HepG2 (cell line): Measurements from ENCODE around the gene JAGN1. TPM values are rescaled to one million over a fixed set of nuclear protein-coding genes. Genes with fewer than 3 reads are reported as not detected.

Experiments
- ATAC-seq: fragments of 200-7000 bp; cut with Tn5 transposase; 3 replicates; pipeline ENCODE4 v1.9.1; 2020; ENCODE audit warnings: mild to moderate bottlenecking, moderate library complexity
- BruUV-seq: library from RNA; stranded (reverse); fragments of 400-500 nt; replicated peaks from 2 replicates; lab custom pipeline; 2021; lab: Mats Ljungman, UMichigan
- CTCF ChIA-PET: fragments of 300-600 bp; formaldehyde crosslinking; extraction: SDS; loops from one replicate; lab custom pipeline; 2021; ENCODE audit warnings: low total read pairs, inconsistent platforms, low intra/inter-chr PET ratio; lab: Yijun Ruan, JAX
- POLR2A ChIA-PET: fragments of 350-600 bp; sonication (Branson Sonifier 250); formaldehyde crosslinking; loops from one replicate; lab custom pipeline; 2020; ENCODE audit warnings: antibody characterized with exemption, inconsistent platforms; lab: Yijun Ruan, JAX
- DNase-seq: peaks from one replicate; pipeline ENCODE4 v3.0.0-alpha.2; 2015; ENCODE audit warnings: low spot score
- FAIRE-seq: peaks from 3 replicates; lab custom pipeline; 2011; peaks lifted over from hg19 to GRCh38; lab: Jason Lieb, UNC
- H2AFZ ChIP-seq: one replicate; pipeline ENCODE4 v1.6.1; 2011; ENCODE audit warnings: low read length, inconsistent platforms
- H3K27ac ChIP-seq: fragments of 300-600 bp; 3 replicates; pipeline ENCODE4 v1.8.0; 2011; ENCODE audit warnings: mixed run types, mild to moderate bottlenecking, mixed read lengths, low read length, inconsistent platforms; ENCODE audit not compliant: insufficient read depth; ENCODE audit errors: extremely low read length
- H3K27me3 ChIP-seq, 2 experiments: fragments of 200-600 bp in 1 of 2; 2 replicates in 1 of 2; 3 replicates in 1 of 2; pipeline versions ENCODE4 v1.6.0 to v1.8.0; 2011; ENCODE audit warnings: low read length in 2 of 2, mild to moderate bottlenecking in 2 of 2, moderate library complexity in 2 of 2, inconsistent platforms in 1 of 2; ENCODE audit not compliant: insufficient read depth in 2 of 2, control insufficient read depth in 1 of 2
- H3K36me3 ChIP-seq, 2 experiments: fragments of 200-600 bp in 1 of 2; replicated peaks in 1 of 2; 2 replicates in 1 of 2; 3 replicates in 1 of 2; pipeline versions ENCODE4 v1.5.1 to v1.8.0; 2011; ENCODE audit warnings: low read length in 2 of 2, inconsistent platforms in 1 of 2; ENCODE audit not compliant: insufficient read depth in 2 of 2, control insufficient read depth in 1 of 2
- H3K4me1 ChIP-seq: 2 replicates; pipeline ENCODE4 v1.5.1; 2012; ENCODE audit warnings: low read length, inconsistent platforms; ENCODE audit not compliant: insufficient read depth
- H3K4me2 ChIP-seq: 2 replicates; pipeline ENCODE4 v1.6.0; 2011; ENCODE audit warnings: low read depth, low read length, inconsistent platforms
- H3K4me3 ChIP-seq, 3 experiments: fragments of 200-600 bp in 1 of 3; sonication (generic), shearing (Covaris generic) in 1 of 3; replicated peaks in 1 of 3; 2 replicates each; pipeline ENCODE4 v1.5.1; 2011 to 2016; ENCODE audit warnings: low read length in 3 of 3, inconsistent platforms in 2 of 3, low read depth in 2 of 3, mild to moderate bottlenecking in 2 of 3, control low read depth in 1 of 3, mixed read lengths in 1 of 3; ENCODE audit not compliant: insufficient read depth in 1 of 3
- H3K79me2 ChIP-seq: one replicate; pipeline ENCODE4 v1.6.1; 2011; ENCODE audit warnings: low read length, inconsistent platforms; ENCODE audit not compliant: insufficient read depth
- H3K9ac ChIP-seq: 2 replicates; pipeline ENCODE4 v1.6.0; 2011; ENCODE audit warnings: mild to moderate bottlenecking, low read depth, low read length, inconsistent platforms; ENCODE audit not compliant: insufficient read depth
- H3K9me3 ChIP-seq: 2 replicates; pipeline ENCODE4 v1.5.1; 2012; ENCODE audit warnings: mild to moderate bottlenecking, low read length
- H4K20me1 ChIP-seq: 2 replicates; pipeline ENCODE4 v1.6.0; 2011; ENCODE audit warnings: inconsistent platforms, mild to moderate bottlenecking, low read length, moderate library complexity; ENCODE audit not compliant: insufficient read depth
- ARNTL ChIP-seq: sonication (generic); formaldehyde crosslinking; IDR thresholded peaks from 2 replicates; pipeline ENCODE4 v1.4.0; 2020; ENCODE audit warnings: mild to moderate bottlenecking, missing genetic modification reagents
- HNRNPL ChIP-seq: fragments of 200-400 bp; formaldehyde crosslinking; IDR thresholded peaks from 2 replicates; pipeline ENCODE4 v1.6.1; 2017; ENCODE audit warnings: mild to moderate bottlenecking, low read depth, low read length
- NCOR1 ChIP-seq: fragments of 200-600 bp; sonication (generic); IDR thresholded peaks from 2 replicates; pipeline ENCODE4 v1.7.0; 2017; ENCODE audit warnings: antibody characterized with exemption, low read length, borderline replicate concordance
- NR2F1 ChIP-seq, 2 experiments: fragments of 450-650 bp in 1 of 2; formaldehyde crosslinking in 1 of 2; IDR thresholded peaks; 2 replicates each; pipeline versions ENCODE4 v1.5.0 to v1.6.1; 2016 to 2020; ENCODE audit warnings: mild to moderate bottlenecking in 1 of 2, missing compliant biosample characterization in 1 of 2, missing genetic modification reagents in 1 of 2, moderate library complexity in 1 of 2
- YEATS4 ChIP-seq: sonication (generic); formaldehyde crosslinking; IDR thresholded peaks from 2 replicates; pipeline ENCODE4 v1.4.0; 2020; ENCODE audit warnings: missing genetic modification reagents, borderline replicate concordance
- ZBTB38 ChIP-seq: sonication (generic); formaldehyde crosslinking; IDR thresholded peaks from 2 replicates; pipeline ENCODE4 v1.5.1; 2020; ENCODE audit warnings: mild to moderate bottlenecking, missing genetic modification reagents
- ZNF33A ChIP-seq: sonication (generic); formaldehyde crosslinking; IDR thresholded peaks from 2 replicates; pipeline ENCODE4 v1.5.1; 2020; ENCODE audit warnings: missing genetic modification reagents, mild to moderate bottlenecking, moderate library complexity, borderline replicate concordance
- WGBS: methylation state at CpG from one replicate; pipeline ENCODE4 v1.1.6; 2017; ENCODE audit warnings: low lambda C conversion rate; 5-methylcytosine and 5-hydroxymethylcytosine counted together
- in situ Hi-C: cut with HindIII; loops from 2 replicates; pipeline ENCODE4 v1.10.0; 2017; ENCODE audit warnings: low pct_unique_long_range_greater_than_20kb; ENCODE audit not compliant: extremely low pct_ligation_motif_present
- intact Hi-C: fragments of 100-400 bp; cut with micrococcal nuclease; formaldehyde crosslinking; loops from one replicate; pipeline ENCODE4 v1.10.0; 2022; ENCODE audit not compliant: unreplicated experiment
- polyA plus RNA-seq, 8 experiments: library from polyadenylated mRNA; depleted of rRNA in 3 of 8; stranded (reverse) in 7 of 8; unstranded in 1 of 8; fragments of >200 nt; fragmentation: Illumina TruSeq in 4 of 8; extraction: Trizol in 4 of 8; gene quantifications; 2 replicates each; pipeline versions ENCODE4 v1.2.1 to v1.2.3, GENCODE V29; 2011 to 2016; ENCODE audit warnings: low read depth in 4 of 8, missing spikeins in 1 of 8, mixed read lengths in 1 of 8; ENCODE audit not compliant: insufficient read depth in 1 of 8
- total RNA-seq, 5 experiments: library from RNA; depleted of rRNA; stranded (reverse); fragments of >200 nt; fragmentation: Illumina TruSeq; extraction: Trizol; gene quantifications; 2 replicates each; pipeline ENCODE4 v1.2.3, GENCODE V29; 2016; ENCODE audit warnings: low read depth in 1 of 5
- TF ChIP-seq, protein P1 (sequence below): sonication (generic); formaldehyde crosslinking; IDR thresholded peaks from 2 replicates; pipeline ENCODE4 v1.4.0; 2020; ENCODE audit warnings: missing genetic modification reagents, mild to moderate bottlenecking, borderline replicate concordance
- TF ChIP-seq, protein P2 (sequence below): sonication (generic); formaldehyde crosslinking; IDR thresholded peaks from 2 replicates; pipeline ENCODE4 v1.4.0; 2020; ENCODE audit warnings: missing genetic modification reagents
- TF ChIP-seq, protein P3 (sequence below): sonication (generic); formaldehyde crosslinking; IDR thresholded peaks from 2 replicates; pipeline ENCODE4 v1.8.0; 2022; ENCODE audit warnings: missing genetic modification reagents, mild to moderate bottlenecking, inconsistent platforms, borderline replicate concordance
- TF ChIP-seq, protein P4 (sequence below): IDR thresholded peaks from 2 replicates; pipeline ENCODE4 v1.6.1; 2018; ENCODE audit warnings: missing genetic modification reagents, mild to moderate bottlenecking, missing compliant biosample characterization

The JAGN1 gene
- total and polyA plus RNA-seq, 2 of the 13 experiments (the other 11 are each of a cell fraction or from before 2014, with no cell fraction given), result 49.9 to 50.9 TPM

DNA sequence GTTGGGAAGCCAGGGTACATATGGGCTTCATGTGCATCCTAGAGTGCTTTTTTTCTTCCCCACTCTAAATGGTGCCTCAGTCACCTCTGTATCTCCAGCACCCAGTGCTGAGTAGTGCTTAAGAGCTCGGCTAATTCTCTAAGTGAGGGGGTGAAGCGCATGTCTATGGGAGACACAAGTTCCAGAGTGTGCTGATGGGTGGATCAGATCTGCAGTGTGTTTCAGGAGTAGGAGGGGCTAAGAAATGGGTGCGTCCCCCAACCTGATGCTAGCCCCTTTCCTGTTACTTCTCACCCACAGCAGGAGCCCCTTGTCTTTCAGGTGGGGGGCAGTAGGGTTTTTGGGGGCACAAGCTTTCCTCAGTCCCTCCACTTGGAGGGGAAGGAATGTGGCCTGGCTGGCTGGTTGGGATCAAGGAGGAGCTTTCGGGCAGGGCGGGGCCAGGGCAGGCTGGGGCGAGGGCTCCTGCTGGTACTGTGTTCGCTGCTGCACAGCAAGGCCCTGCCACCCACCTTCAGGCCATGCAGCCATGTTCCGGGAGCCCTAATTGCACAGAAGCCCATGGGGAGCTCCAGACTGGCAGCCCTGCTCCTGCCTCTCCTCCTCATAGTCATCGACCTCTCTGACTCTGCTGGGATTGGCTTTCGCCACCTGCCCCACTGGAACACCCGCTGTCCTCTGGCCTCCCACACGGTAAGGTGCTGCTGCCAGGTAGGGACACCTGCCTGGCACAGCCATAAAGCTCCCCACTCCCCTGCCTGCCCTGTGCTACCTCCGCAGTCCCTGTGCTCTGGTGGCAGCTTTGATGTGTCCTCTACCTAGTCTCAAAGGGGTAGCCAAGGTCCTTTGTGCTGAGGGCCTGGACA, 12.2 kb downstream of the JAGN1 start, which contains the start of gene IL17RE:
Gene IL17RE, plus strand, starts transcription at position 477 of the 866 bp plus-strand sequence. Its CDS starts 85 bp downstream, at position 562.
- Histone ChIP-seq H3K27ac (peak within 1 kb of the TSS; percentile 92), H3K36me3 (peaks cover 5 to 9% of the 10 kb centered on the region in 2 experiments), H3K4me3 (peak within 1 kb of the TSS; percentile 76 to 92 (median 89)), H3K4me2 (peak within 1 kb of the TSS; percentile 97), H3K79me2 (peaks cover 15% of the 10 kb centered on the region), H4K20me1 (no peaks in the 10 kb centered on the region), H3K4me1 (peaks cover 70% of the 10 kb centered on the region), H3K9ac (peak within 1 kb of the TSS; percentile 83), H3K27me3 (no peaks in the 10 kb centered on the region; a peak in 1 of 5 replicates), H2AFZ (peak within 1 kb of the TSS; percentile 31), H3K9me3 (no peaks in the 10 kb centered on the region)
- ChIA-PET POLR2A (interaction anchor here (0.7 to 9.3 kb wide), 20 partner anchors 9 to 500 kb away, joined by 3 to 298 read pairs (median 5); partner anchors contain the start of genes ARPC4, CIDEC, CRELD1 and IL17RC), CTCF (no interaction called here)
- BruUV-seq, result no TSS peak
- intact Hi-C loops (loop anchor here (5.0 kb wide), 1 partner anchor 45 kb away; no protein-coding TSS in a partner anchor), in situ Hi-C loops (no loop called here)
- peak; percentile 40 for FAIRE-seq
- peak; percentile 70 for ATAC-seq
- WGBS, result 2% methylated on average over 12 of the region's 13 CpGs
- DNase-seq, result peak; percentile 41
- TF ChIP-seq HNRNPL (peak; percentile 66; the same call in 1 of the 2 replicates), YEATS4 (CRISPR knock-in tag) (peak; percentile 25; the same call in 1 of the 2 replicates), NR2F1 (CRISPR knock-in tag; IDR thresholded peaks at IDR 0.05) (no peak), ARNTL (CRISPR knock-in tag) (no peak), ZBTB38 (CRISPR knock-in tag) (peak; percentile 68), NCOR1 (no peak), ZNF33A (CRISPR knock-in tag) (no peak)
- TF ChIP-seq, protein P1, sequence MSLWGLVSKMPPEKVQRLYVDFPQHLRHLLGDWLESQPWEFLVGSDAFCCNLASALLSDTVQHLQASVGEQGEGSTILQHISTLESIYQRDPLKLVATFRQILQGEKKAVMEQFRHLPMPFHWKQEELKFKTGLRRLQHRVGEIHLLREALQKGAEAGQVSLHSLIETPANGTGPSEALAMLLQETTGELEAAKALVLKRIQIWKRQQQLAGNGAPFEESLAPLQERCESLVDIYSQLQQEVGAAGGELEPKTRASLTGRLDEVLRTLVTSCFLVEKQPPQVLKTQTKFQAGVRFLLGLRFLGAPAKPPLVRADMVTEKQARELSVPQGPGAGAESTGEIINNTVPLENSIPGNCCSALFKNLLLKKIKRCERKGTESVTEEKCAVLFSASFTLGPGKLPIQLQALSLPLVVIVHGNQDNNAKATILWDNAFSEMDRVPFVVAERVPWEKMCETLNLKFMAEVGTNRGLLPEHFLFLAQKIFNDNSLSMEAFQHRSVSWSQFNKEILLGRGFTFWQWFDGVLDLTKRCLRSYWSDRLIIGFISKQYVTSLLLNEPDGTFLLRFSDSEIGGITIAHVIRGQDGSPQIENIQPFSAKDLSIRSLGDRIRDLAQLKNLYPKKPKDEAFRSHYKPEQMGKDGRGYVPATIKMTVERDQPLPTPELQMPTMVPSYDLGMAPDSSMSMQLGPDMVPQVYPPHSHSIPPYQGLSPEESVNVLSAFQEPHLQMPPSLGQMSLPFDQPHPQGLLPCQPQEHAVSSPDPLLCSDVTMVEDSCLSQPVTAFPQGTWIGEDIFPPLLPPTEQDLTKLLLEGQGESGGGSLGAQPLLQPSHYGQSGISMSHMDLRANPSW, result no peak
- TF ChIP-seq, protein P2, sequence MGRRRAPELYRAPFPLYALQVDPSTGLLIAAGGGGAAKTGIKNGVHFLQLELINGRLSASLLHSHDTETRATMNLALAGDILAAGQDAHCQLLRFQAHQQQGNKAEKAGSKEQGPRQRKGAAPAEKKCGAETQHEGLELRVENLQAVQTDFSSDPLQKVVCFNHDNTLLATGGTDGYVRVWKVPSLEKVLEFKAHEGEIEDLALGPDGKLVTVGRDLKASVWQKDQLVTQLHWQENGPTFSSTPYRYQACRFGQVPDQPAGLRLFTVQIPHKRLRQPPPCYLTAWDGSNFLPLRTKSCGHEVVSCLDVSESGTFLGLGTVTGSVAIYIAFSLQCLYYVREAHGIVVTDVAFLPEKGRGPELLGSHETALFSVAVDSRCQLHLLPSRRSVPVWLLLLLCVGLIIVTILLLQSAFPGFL (CRISPR knock-in tag), result no peak
- TF ChIP-seq, protein P3, sequence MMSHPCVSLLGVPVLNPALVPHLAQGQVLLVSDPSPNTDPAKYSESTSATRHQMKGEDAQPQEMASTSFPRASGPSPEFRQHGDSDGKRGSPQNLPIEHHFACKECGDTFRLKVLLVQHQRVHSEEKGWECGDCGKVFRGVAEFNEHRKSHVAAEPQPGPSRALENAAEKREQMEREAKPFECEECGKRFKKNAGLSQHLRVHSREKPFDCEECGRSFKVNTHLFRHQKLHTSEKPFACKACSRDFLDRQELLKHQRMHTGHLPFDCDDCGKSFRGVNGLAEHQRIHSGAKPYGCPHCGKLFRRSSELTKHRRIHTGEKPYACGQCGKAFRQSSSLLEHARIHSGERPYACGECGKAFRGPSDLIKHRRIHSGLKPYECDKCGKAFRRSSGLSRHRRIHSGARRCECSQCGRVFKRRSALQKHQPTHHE, result no peak
- TF ChIP-seq, protein P4, sequence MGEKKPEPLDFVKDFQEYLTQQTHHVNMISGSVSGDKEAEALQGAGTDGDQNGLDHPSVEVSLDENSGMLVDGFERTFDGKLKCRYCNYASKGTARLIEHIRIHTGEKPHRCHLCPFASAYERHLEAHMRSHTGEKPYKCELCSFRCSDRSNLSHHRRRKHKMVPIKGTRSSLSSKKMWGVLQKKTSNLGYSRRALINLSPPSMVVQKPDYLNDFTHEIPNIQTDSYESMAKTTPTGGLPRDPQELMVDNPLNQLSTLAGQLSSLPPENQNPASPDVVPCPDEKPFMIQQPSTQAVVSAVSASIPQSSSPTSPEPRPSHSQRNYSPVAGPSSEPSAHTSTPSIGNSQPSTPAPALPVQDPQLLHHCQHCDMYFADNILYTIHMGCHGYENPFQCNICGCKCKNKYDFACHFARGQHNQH (CRISPR knock-in tag), result peak; percentile 15; the same call in 1 of the 2 replicates
